Endothelial cell (in vitro differentiated cells): ENCODE data around the gene TJP3. TPM values are rescaled to one million over a fixed set of nuclear protein-coding genes. Genes with fewer than 3 reads are reported as not detected.

Source experiments
- DNase-seq: peaks from one replicate; pipeline ENCODE4 v3.0.0; 2021; ENCODE audit warnings: low spot score
- H3K27ac Mint-ChIP-seq: one replicate; pipeline ENCODE4 v1.8.0; 2021; ENCODE audit warnings: mixed read lengths, inconsistent platforms; ENCODE audit not compliant: unreplicated experiment
- H3K27me3 Mint-ChIP-seq: one replicate; pipeline ENCODE4 v1.8.0; 2021; ENCODE audit warnings: mild to moderate bottlenecking, moderate library complexity, mixed read lengths, inconsistent platforms; ENCODE audit not compliant: unreplicated experiment
- H3K36me3 Mint-ChIP-seq: one replicate; pipeline ENCODE4 v1.8.0; 2021; ENCODE audit warnings: mild to moderate bottlenecking, low read depth, mixed read lengths, inconsistent platforms; ENCODE audit not compliant: unreplicated experiment
- H3K4me1 Mint-ChIP-seq: one replicate; pipeline ENCODE4 v1.8.0; 2021; ENCODE audit warnings: mild to moderate bottlenecking, mixed read lengths, inconsistent platforms; ENCODE audit not compliant: unreplicated experiment
- H3K4me3 Mint-ChIP-seq: one replicate; pipeline ENCODE4 v1.8.0; 2021; ENCODE audit warnings: mild to moderate bottlenecking, mixed read lengths, inconsistent platforms; ENCODE audit not compliant: unreplicated experiment
- H3K9me3 Mint-ChIP-seq: one replicate; pipeline ENCODE4 v1.8.0; 2021; ENCODE audit warnings: mixed read lengths, inconsistent platforms; ENCODE audit not compliant: unreplicated experiment
- total RNA-seq: library from RNA; stranded (reverse); fragmentation: NEBNext Ultra II Directional; extraction: Animal tissue kit (Norgen Biotek cat#: 25700); gene quantifications from one replicate; pipeline ENCODE4 v1.2.1, GENCODE V29; 2021; ENCODE audit not compliant: unreplicated experiment
- TF ChIP-seq, protein P1 (sequence below): fragments of 200-600 bp; sonication (generic); IDR thresholded peaks from one replicate; pipeline ENCODE4 v1.5.0; 2021; ENCODE audit warnings: antibody characterized with exemption; ENCODE audit not compliant: unreplicated experiment

Gene TJP3
- total RNA-seq, 1 donor from 2014 or later, result 3.1 TPM

DNA sequence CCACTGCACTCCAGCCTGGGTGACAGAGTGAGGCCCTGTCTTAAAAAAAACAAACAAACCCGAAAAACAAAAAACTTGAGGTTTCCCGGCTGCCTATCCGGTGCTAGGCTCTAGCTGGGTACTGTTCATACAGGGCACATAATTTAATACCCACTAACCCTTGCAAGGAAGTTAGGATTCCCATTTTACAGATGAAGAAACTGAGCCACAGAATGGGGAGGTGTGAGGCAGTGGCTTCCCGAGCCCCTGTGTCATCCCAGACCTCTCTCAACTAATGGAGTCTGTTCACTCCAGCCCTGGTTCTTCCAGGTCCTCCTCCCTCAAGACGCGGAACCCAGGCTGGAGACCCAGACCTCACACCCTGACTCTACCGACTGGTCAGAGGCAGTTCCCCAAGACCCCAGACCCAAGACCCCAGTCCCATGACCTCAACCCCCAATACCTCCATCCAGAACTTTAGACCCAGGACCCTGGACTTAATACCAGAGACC lies 52.7 kb downstream of the TJP3 start:
- no peak for DNase-seq
- H3K27me3 Mint-ChIP-seq, result no peaks in the 10 kb centered on the region

DNA sequence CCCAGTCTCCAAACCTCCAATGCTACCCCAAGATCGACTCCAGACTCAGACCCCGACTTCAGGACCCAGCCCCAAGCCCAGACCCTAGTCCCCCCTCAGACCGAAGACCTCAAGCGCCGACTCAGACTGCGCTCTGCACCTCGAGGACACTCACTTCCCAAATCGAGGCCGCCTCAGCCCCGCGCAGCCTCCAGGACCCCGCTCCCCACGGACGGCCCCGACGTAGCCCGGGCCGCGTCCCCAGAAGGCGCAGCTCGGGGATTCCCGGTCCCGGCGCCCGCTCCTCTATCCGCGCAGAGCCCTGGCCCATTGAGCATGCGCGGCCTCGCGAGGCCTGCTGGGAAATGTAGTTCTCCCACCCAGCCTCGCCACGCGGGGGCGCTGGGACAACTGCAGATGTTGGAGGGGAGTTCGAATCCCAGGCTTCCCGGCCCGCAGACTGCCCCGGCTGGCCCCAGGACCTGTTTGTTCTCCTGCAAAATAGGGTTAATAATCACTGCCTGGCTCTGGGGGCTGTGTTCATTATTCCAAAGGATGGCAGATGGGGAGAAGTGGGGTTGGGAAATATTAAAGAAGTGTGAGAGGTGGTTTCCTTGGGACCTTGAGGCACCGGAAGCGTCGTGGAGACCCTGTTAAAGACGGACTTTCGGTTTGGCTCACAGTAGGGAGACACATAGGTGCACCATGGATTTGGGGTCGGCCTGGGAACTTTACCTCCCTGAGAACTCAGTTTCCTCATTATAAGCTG lies 53.4 kb downstream of the TJP3 start, which contains the start of gene APBA3:
APBA3 (minus strand) TSS at position 311 of the 748 bp plus-strand sequence. CDS start 1,428 bp downstream, outside the sequence.
- H3K4me3 Mint-ChIP-seq, result peak within 1 kb of the TSS; percentile 99
- no peaks in the 10 kb centered on the region for H3K9me3 Mint-ChIP-seq
- H3K4me1 Mint-ChIP-seq, result peaks cover 8% of the 10 kb centered on the region
- H3K27me3 Mint-ChIP-seq, result peaks cover 2% of the 10 kb centered on the region
- peak within 1 kb of the TSS; percentile 98 for H3K27ac Mint-ChIP-seq
- TF ChIP-seq, protein P1, sequence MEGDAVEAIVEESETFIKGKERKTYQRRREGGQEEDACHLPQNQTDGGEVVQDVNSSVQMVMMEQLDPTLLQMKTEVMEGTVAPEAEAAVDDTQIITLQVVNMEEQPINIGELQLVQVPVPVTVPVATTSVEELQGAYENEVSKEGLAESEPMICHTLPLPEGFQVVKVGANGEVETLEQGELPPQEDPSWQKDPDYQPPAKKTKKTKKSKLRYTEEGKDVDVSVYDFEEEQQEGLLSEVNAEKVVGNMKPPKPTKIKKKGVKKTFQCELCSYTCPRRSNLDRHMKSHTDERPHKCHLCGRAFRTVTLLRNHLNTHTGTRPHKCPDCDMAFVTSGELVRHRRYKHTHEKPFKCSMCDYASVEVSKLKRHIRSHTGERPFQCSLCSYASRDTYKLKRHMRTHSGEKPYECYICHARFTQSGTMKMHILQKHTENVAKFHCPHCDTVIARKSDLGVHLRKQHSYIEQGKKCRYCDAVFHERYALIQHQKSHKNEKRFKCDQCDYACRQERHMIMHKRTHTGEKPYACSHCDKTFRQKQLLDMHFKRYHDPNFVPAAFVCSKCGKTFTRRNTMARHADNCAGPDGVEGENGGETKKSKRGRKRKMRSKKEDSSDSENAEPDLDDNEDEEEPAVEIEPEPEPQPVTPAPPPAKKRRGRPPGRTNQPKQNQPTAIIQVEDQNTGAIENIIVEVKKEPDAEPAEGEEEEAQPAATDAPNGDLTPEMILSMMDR, result peak; percentile 62
- DNase-seq, result peak; percentile 98
- peaks cover 6% of the 10 kb centered on the region for H3K36me3 Mint-ChIP-seq

More for the DNA sequence above, 52.7 kb downstream of the TJP3 start:
- TF ChIP-seq, protein P1, result no peak
- Mint-ChIP-seq H3K27ac (peak overlapping the region; percentile 72), H3K9me3 (no peaks in the 10 kb centered on the region), H3K4me1 (peaks cover 8% of the 10 kb centered on the region), H3K36me3 (peaks cover 4% of the 10 kb centered on the region), H3K4me3 (peak overlapping the region; percentile 99)

DNA sequence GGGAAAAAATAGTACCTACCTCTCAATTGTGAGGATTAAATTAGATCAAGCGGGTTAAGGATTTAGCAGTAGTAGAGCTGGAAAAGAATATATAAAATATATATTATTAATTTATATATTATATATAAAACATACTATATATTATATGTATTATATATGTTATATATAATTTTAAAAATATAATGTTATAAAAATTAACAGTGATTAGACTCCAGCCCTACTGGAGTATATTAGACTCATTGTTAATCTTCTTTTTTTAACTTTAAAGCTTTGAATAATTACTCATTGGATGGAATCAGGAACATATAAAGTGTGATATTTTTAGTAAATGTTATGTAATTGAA lies 53.9 kb downstream of the TJP3 start:
- H3K36me3 Mint-ChIP-seq, result peaks cover 8% of the 10 kb centered on the region
- no peaks in the 10 kb centered on the region for H3K9me3 Mint-ChIP-seq
- peaks cover 2% of the 10 kb centered on the region for H3K27me3 Mint-ChIP-seq
- H3K4me3 Mint-ChIP-seq, result peak overlapping the region; percentile 95
- TF ChIP-seq, protein P1, result no peak
- H3K27ac Mint-ChIP-seq, result peak overlapping the region; percentile 98
- H3K4me1 Mint-ChIP-seq, result peaks cover 8% of the 10 kb centered on the region
- no peak for DNase-seq

DNA sequence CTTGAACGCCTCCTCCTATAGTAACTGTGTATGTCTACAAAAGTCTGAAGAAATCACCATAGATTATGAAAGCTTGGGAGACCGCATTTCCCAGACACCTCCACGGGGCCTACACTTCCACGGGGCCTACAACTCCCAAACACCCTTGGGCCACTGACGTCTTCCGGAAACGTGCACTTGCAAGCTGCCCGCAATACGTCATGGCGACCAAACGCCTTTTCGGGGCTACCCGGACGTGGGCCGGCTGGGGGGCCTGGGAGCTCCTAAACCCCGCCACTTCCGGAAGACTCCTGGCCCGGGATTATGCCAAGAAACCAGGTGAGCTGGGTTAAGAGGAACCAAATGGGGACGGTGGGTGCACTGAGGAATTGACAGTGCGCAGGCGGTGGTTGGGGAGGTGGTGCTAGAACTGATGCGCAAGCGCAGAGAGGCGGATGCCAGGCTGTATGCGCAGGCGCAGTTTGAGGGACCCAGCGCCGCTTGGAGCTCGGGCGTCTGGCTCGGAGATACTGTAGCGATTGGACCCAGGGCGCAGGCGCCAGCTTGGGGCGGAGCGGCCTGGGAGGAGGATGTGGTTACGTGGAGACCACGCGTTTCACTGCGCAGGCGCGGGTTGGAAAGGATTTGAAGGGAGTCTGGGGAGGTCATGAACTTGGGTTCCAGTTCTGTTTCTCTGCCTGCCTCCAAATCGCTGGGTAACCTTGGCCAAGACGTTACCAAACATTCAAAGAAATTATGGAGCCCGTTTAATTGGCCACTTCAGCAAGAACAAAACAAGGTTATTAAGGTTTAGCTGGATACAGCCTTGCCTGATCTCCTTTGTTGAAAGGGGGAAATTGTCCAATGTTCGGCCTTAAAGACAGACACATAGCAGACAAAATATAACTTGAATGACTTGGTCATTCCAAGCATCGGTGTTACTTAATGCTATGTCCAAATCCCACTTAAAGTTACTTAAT lies 54.6 kb downstream of the TJP3 start, which contains the start of gene MRPL54:
MRPL54 (plus strand) TSS at position 182 of the 959 bp plus-strand sequence; CDS start at position 201, 19 bp downstream.
- peak; percentile 99 for DNase-seq
- H3K4me3 Mint-ChIP-seq, result peak within 1 kb of the TSS; percentile 99
- H3K27me3 Mint-ChIP-seq, result peaks cover 2% of the 10 kb centered on the region
- TF ChIP-seq, protein P1, result no peak
- no peaks in the 10 kb centered on the region for H3K9me3 Mint-ChIP-seq
- H3K4me1 Mint-ChIP-seq, result peaks cover 8% of the 10 kb centered on the region
- H3K36me3 Mint-ChIP-seq, result peaks cover 8% of the 10 kb centered on the region
- peak within 1 kb of the TSS; percentile 98 for H3K27ac Mint-ChIP-seq
